IMR-90 (cell line): ENCODE results near the gene NKPD1.

ENCODE experiments used
- CHD1 ChIP-seq: IDR thresholded peaks from 2 replicates; pipeline ENCODE4 v1.6.1; 2012; ENCODE audit warnings: low read depth, low read length, improper control_type of control experiment
- RAD21 ChIP-seq: IDR thresholded peaks from 2 replicates; pipeline ENCODE4 v1.6.1; 2012; ENCODE audit warnings: low read length, improper control_type of control experiment
- RCOR1 ChIP-seq: IDR thresholded peaks from 2 replicates; pipeline ENCODE4 v1.6.1; 2012; ENCODE audit warnings: mild to moderate bottlenecking, low read length, improper control_type of control experiment; ENCODE audit not compliant: insufficient replicate concordance

- no peak for TF ChIP-seq CHD1
- no peak for TF ChIP-seq RCOR1
- no peak for TF ChIP-seq RAD21
These were observed 19.4 kb downstream of the NKPD1 start for GRCh38 chr19:45141203-45141900.
